Measurements from ENCODE around the gene PTPRM.

DNA sequence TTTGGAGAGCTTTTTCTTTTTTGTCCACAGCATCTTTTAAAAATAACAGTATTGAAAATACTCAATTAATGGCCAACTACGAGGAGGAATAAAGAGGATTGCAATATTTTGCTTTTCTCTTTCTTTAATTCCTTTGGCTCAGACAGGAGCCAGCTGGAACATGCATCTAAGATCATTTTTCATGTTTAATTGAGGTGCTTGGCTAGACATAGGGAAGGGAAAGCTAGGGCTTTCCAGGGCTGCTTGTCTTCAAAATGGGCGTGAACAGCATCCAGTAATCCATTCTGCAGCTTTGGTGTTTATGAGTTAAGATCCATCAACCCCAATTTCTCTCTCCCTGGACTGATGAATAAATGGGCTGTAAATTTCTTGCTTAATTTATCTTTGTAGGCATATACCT, 323.0 kb downstream of the PTPRM start:
- TF ChIP-seq POLR2A (IDR thresholded peaks at IDR 0.05; ENCODE audit: low read depth, low read length) = no peak
- no peak for TF ChIP-seq POLR2AphosphoS5 (IDR thresholded peaks at IDR 0.05; ENCODE audit: low read depth, low read length)
- no peak for TF ChIP-seq PAX5 (IDR thresholded peaks at IDR 0.05; ENCODE audit: insufficient read depth, low read length, severe bottlenecking)
- TF ChIP-seq TAF1 (IDR thresholded peaks at IDR 0.05; ENCODE audit: low read depth, low read length) = no peak

All from GM12891 (cell line).